GM18873 (cell line): ENCODE results near the gene PLPP2.

Experiments
- ATAC-seq: cut with Tn5 transposase; IDR thresholded peaks from one replicate; pipeline ENCODE4 v1.9.1; 2021; ENCODE audit warnings: mild to moderate bottlenecking, moderate library complexity, moderate number of reproducible peaks; ENCODE audit not compliant: unreplicated experiment, low FRiP score

Gene PLPP2

GRCh38 chr19:317710-318508 is 26.7 kb upstream of the PLPP2 start:
- ATAC-seq: no peak

- ATAC-seq: no peak
These were observed 24.6 kb upstream of the PLPP2 start for GRCh38 chr19:315811-316210.

DNA sequence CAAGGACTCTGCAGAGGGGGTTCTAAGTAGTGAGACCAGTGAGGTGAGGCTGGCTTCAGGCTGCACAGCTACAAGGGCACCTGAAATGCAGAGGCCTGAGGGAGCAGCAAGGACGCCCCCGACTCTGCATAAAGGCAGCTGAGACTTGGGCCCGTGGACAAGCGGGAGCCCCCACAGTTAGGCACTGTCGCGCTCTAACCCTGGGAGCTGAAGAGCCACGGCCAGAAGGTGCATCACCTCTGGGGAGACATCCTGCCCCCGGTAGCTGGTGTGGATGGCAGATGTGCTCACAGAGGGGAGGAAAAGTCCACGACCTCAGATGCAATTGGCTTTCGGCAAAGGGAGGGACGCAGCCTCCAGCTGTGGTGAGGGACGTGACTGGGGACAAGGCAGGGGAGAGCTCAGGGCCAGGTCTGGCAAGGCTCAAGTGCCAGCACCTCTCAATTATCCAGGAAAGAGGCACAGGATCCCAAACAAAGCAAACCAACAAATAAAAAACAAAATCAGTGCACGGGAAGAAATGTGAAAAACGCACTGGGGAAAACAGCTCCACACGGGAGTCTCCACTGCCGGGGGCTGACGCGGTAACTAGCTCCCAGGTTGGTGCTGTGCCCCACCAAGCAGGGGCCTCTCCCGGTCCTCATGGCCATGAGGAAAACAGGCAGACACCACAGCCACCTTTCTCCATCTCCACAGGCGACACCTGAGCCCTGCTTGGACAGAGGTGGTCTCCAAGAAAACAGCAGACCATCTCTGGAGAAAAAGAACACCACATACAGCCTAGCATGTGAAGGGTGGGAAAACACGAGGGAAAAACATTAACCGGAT is 23.0 kb upstream of the PLPP2 start:
- no peak for ATAC-seq

DNA sequence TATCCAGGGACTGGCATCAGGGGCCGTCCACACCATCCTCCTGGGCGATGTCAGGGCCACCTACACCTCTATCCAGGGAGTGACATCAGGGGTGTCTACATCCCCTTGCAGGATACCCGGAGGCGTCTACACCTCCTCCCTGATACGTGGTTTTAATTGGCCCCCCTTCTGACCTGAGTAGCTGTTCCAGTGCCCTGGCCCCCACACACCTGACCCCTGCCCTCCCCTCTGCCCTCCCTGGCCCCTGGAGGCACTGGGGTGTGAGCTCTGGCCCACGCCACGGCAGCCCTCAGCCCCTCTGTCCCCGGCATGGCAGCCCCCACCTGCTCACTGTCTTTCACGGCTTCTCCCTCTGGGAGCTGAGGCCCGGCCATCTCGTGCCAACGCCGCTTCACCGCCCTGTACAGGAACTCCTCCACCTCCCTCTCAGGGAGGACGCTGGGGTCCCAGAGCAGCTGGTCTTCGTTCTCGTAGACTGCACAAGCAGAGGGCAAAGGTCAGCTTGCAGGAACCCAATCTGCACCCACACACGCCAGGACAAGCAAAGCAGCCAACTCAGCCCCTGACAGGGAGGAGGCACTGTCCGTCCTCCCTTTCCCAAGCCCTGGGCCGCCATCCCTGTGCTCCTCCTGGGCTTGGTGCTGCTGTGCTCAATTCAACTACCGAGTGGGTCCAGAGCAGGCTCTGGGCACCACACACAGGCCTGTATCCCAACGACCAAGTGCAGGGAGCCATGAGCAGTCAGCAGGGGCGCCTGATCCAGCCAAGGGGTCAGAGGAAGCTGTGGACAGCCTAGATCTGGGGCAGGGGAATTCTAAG is 22.2 kb upstream of the PLPP2 start:
- no peak for ATAC-seq

DNA sequence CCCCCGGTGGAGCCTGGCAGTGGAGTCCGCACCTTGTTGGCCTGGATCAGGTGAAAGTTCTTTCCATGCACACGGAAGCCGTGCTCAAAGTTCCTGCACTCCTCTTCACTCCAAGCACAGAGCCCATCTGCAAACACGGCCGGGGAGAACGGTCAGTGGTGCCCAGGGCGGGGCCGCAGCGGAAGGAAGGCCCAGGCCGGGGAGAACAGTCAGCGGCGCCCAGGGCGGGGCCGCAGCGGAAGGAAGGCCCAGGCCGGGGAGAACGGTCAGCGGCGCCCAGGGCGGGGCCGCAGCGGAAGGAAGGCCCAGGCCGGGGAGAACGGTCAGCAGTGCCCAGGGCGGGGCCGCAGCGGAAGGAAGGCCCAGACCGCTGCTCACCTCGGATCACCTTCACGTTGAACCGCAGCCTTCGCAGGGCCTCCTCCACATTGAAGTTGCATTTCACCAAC is 20.6 kb upstream of the PLPP2 start:
- no peak for ATAC-seq

GRCh38 chr19:310781-311496 is 19.7 kb upstream of the PLPP2 start:
- no peak for ATAC-seq

DNA sequence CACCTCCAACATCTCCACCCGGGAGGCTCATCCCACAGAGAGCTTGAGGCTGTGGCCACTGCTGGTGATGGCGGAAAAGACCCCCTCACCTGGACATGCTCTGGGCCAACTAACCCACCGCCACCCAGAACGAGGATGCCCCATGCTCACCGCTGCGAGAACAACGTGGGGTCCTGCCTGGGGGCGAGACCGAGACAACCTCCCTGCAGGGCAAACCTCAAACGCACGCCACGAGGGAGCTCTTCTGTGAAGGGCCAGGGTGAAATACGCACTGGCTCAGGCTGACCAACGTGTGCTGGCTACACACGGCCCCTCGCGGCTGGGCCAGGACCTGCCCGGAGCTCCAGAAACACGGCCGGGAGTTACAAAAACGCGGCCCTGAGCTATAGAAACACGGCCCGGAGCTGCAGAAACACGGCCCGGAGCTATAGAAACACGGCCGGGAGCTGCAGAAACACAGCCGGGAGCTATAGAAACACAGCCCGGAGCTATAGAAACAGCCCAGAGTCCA is 19.0 kb upstream of the PLPP2 start:
- no peak for ATAC-seq

DNA sequence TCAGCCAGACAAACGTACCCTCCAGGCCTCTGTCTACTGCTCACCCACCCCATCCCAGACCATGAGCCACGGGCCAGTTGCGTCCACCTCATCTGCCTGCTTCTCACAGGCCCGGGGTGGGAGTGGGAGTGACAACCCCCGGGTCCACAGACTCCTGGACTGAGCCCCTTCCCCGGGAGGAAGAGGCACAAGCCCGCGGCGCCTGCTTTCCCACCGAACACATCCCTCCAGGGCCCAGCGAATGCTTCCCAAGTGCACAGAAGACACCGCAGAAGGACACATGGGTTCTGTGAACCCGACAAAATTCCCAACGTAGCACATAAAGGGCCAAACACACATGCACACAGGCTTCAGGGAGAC is 18.0 kb upstream of the PLPP2 start:
- no peak for ATAC-seq

DNA sequence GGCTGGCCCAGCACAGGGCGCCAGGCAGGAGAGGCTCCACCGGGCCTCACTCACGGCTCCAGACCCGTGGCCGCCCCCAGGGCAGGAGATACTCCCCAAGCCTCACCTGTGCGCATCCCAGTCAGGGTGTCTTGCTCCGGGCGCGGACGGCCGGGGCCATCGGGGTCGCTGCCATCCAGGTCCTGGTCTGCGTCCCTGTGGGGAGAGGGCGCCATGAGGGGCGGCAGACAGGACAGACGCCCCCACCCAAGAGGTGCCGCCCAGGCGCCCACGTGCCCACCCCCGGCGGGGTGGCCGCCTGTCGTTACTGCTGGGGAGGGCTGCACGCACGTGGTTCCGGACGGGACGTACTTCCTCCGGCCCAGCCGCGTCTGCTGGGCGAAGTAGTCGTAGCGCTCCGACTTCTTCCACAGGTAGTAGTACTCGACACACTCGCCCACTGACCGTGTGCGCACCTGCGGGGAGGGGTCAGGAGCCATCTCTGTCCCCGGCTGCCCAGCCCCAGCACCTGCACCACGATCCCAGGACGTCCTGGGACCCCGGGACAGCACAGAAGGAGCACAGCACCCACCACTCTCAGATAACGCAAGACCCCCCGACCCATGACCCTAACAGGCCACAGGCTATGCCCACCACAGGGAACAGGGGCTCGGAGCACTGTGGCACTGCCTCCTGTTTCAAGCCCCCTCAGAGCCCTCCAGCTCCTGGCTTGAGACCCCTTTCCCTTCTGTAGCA is 17.4 kb upstream of the PLPP2 start:
- ATAC-seq: no peak

- no peak for ATAC-seq
These were observed 16.7 kb upstream of the PLPP2 start for GRCh38 chr19:307793-308420.

GRCh38 chr19:307111-307531 is 15.9 kb upstream of the PLPP2 start:
- no peak for ATAC-seq

GRCh38 chr19:306151-306900 is 15.1 kb upstream of the PLPP2 start:
- no peak for ATAC-seq

GRCh38 chr19:305240-306150 is 14.3 kb upstream of the PLPP2 start:
- no peak for ATAC-seq

GRCh38 chr19:296476-297225 is 5.4 kb upstream of the PLPP2 start:
- ATAC-seq: no peak

DNA sequence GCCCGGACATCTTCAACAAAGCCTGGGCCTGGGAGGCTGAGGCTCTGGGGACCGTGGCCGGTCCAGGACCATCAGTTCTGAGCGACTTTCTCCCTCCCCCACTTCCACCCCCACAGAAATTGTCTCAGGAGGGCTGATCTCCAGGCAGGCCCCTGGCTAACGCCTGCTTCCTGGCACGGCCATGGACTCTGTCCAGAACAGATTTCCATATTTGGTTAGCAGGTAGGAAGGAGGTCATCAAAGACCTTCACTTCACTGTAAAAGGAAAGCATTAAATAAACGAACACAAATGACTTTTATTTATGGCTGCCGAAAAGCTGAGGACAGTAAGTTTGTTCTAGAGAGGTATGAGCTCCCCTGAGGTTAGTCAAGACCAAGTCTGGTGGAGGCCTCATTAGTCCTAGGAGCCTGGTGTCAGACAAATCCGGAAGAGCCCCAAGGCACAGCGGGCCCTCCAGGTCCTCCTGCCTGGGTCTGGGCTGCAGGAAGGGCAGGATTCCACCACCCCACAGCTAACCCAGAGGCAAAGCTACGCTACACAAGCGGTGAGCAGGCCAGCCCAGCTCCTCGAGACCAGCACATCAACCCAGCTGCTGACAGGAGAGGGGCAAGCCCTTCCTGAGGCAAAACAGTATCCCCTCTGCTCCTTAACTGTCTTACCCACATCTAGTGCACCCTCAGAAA is 4.6 kb upstream of the PLPP2 start:
- ATAC-seq: no peak
